ENCODE measurements around the gene KCNS3.

GRCh38 chr2:17918789-17919188 is 40.3 kb downstream of the KCNS3 start:
- TF ChIP-seq POLR2AphosphoS5 (IDR thresholded peaks at IDR 0.05) (no peak), CTCF (IDR thresholded peaks at IDR 0.05) (no peak), POLR2A (IDR thresholded peaks at IDR 0.05) (no peak), EP300 (IDR thresholded peaks at IDR 0.05; ENCODE audit: low read depth) (no peak)

Data from transverse colon (tissue), 4 donors.